H9 (cell line): Measurements from ENCODE around the gene HDAC5. TPM values are rescaled to one million over a fixed set of nuclear protein-coding genes. Genes with fewer than 3 reads are reported as not detected.
A peak's percentile ranks its signal among the peaks of the same experiment; 100 is the strongest.

ENCODE experiments used
- DNase-seq: peaks from one replicate; pipeline ENCODE4 v3.0.0-alpha.2; 2017
- H2AFZ ChIP-seq: one replicate; pipeline ENCODE4 v1.6.1; 2013; ENCODE audit warnings: mild to moderate bottlenecking, low read length, control low read depth, moderate library complexity
- H2AK5ac ChIP-seq: 2 replicates; pipeline ENCODE4 v1.6.1; 2013; ENCODE audit warnings: low read length, control low read depth, mixed read lengths; ENCODE audit not compliant: insufficient read length
- H2BK120ac ChIP-seq: one replicate; pipeline ENCODE4 v1.6.1; 2013; ENCODE audit warnings: low read depth, mild to moderate bottlenecking, low read length, control low read depth, inconsistent platforms; ENCODE audit not compliant: poor library complexity, severe bottlenecking
- H2BK12ac ChIP-seq: 2 replicates; pipeline ENCODE4 v1.6.1; 2013; ENCODE audit warnings: low read length, control low read depth, mixed read lengths, low read depth; ENCODE audit not compliant: insufficient read length
- H2BK15ac ChIP-seq: 2 replicates; pipeline ENCODE4 v1.6.1; 2013; ENCODE audit warnings: low read depth, low read length, control low read depth
- H2BK20ac ChIP-seq: one replicate; pipeline ENCODE4 v1.6.1; 2013; ENCODE audit warnings: low read depth, mild to moderate bottlenecking, low read length, control low read depth, inconsistent platforms; ENCODE audit not compliant: poor library complexity, severe bottlenecking
- H2BK5ac ChIP-seq: 2 replicates; pipeline ENCODE4 v1.6.1; 2013; ENCODE audit warnings: low read length, control low read depth, mixed read lengths; ENCODE audit not compliant: insufficient read length
- H3K14ac ChIP-seq: 2 replicates; pipeline ENCODE4 v1.6.1; 2013; ENCODE audit warnings: low read length, control low read depth; ENCODE audit not compliant: insufficient read depth
- H3K18ac ChIP-seq: 2 replicates; pipeline ENCODE4 v1.6.1; 2013; ENCODE audit warnings: low read depth, mild to moderate bottlenecking, mixed read lengths, low read length, control low read depth; ENCODE audit not compliant: insufficient read length
- H3K23ac ChIP-seq: 2 replicates; pipeline ENCODE4 v1.6.1; 2013; ENCODE audit warnings: low read length, control low read depth, mixed read lengths, low read depth; ENCODE audit not compliant: insufficient read length
- H3K23me2 ChIP-seq: 2 replicates; pipeline ENCODE4 v1.6.1; 2013; ENCODE audit warnings: low read depth, mild to moderate bottlenecking, mixed read lengths, low read length, control low read depth; ENCODE audit not compliant: insufficient read length, poor library complexity, severe bottlenecking
- H3K27ac ChIP-seq: 2 replicates; pipeline ENCODE4 v1.5.1; 2013; ENCODE audit warnings: low read length, control low read depth, mixed read lengths, low read depth; ENCODE audit not compliant: insufficient read length
- H3K27me3 ChIP-seq: 2 replicates; pipeline ENCODE4 v1.6.1; 2013; ENCODE audit warnings: low read length, control low read depth, inconsistent platforms; ENCODE audit not compliant: insufficient read depth
- H3K4ac ChIP-seq: 2 replicates; pipeline ENCODE4 v1.6.1; 2013; ENCODE audit warnings: low read depth, mild to moderate bottlenecking, control low read depth, inconsistent platforms, low read length, moderate library complexity
- H3K4me1 ChIP-seq: 2 replicates; pipeline ENCODE4 v1.6.1; 2013; ENCODE audit warnings: low read length, control low read depth, inconsistent platforms; ENCODE audit not compliant: insufficient read depth
- H3K4me2 ChIP-seq: 2 replicates; pipeline ENCODE4 v1.6.1; 2013; ENCODE audit warnings: low read length, control low read depth, mixed read lengths; ENCODE audit not compliant: insufficient read length, insufficient read depth
- H3K56ac ChIP-seq: 2 replicates; pipeline ENCODE4 v1.6.1; 2013; ENCODE audit warnings: low read depth, mild to moderate bottlenecking, mixed read lengths, low read length, control low read depth; ENCODE audit not compliant: insufficient read length
- H3K79me1 ChIP-seq: 2 replicates; pipeline ENCODE4 v1.6.1; 2013; ENCODE audit warnings: low read depth, mild to moderate bottlenecking, moderate library complexity, low read length, control low read depth, inconsistent platforms; ENCODE audit not compliant: insufficient read depth, poor library complexity, severe bottlenecking
- H3K79me2 ChIP-seq: 2 replicates; pipeline ENCODE4 v1.6.1; 2013; ENCODE audit warnings: low read length, control low read depth, inconsistent platforms; ENCODE audit not compliant: insufficient read depth
- H3K9ac ChIP-seq: 2 replicates; pipeline ENCODE4 v1.6.1; 2013; ENCODE audit warnings: low read length, control low read depth, mixed read lengths; ENCODE audit not compliant: insufficient read length; ENCODE audit errors: extremely low read depth
- H3K9me3 ChIP-seq: one replicate; pipeline ENCODE4 v1.6.1; 2013; ENCODE audit warnings: low read depth, low read length, inconsistent platforms; ENCODE audit not compliant: control insufficient read depth
- H3T11ph ChIP-seq: one replicate; pipeline ENCODE4 v1.6.1; 2013; ENCODE audit warnings: mild to moderate bottlenecking, low read length, control low read depth, inconsistent platforms
- H4K20me1 ChIP-seq: one replicate; pipeline ENCODE4 v1.6.1; 2013; ENCODE audit not compliant: control insufficient read depth, insufficient read length, insufficient read depth
- H4K5ac ChIP-seq: 2 replicates; pipeline ENCODE4 v1.6.1; 2013; ENCODE audit warnings: low read depth, mild to moderate bottlenecking, mixed read lengths, low read length, control low read depth; ENCODE audit not compliant: insufficient read length
- H4K8ac ChIP-seq: replicated peaks from 2 replicates; pipeline ENCODE4 v1.6.1; 2013; ENCODE audit warnings: low read length, control low read depth, mixed read lengths, low read depth; ENCODE audit not compliant: insufficient read length
- H4K91ac ChIP-seq: 2 replicates; pipeline ENCODE4 v1.6.1; 2013; ENCODE audit warnings: low read depth, mild to moderate bottlenecking, moderate library complexity, mixed read lengths, low read length, control low read depth; ENCODE audit not compliant: insufficient read length
- H3K27ac Mint-ChIP-seq, 3 experiments: 2 replicates in 2 of 3; 3 replicates in 1 of 3; pipeline ENCODE4 v1.8.0; 2020 to 2021; ENCODE audit warnings: mixed read lengths in 3 of 3, mild to moderate bottlenecking in 1 of 3, moderate library complexity in 1 of 3
- H3K27me3 Mint-ChIP-seq: 2 replicates; pipeline ENCODE4 v1.8.0; 2021; ENCODE audit warnings: low read depth, mild to moderate bottlenecking, moderate library complexity, mixed read lengths
- H3K36me3 Mint-ChIP-seq, 3 experiments: 2 replicates in 2 of 3; 3 replicates in 1 of 3; pipeline ENCODE4 v1.8.0; 2020 to 2021; ENCODE audit warnings: low read depth in 3 of 3, mixed read lengths in 3 of 3; ENCODE audit not compliant: insufficient read depth in 1 of 3
- H3K4me1 Mint-ChIP-seq, 2 experiments: 2 replicates each; pipeline ENCODE4 v1.8.0; 2020; ENCODE audit warnings: mixed read lengths in 2 of 2
- H3K4me3 Mint-ChIP-seq, 2 experiments: 2 replicates in 1 of 2; 3 replicates in 1 of 2; pipeline ENCODE4 v1.8.0; 2020 to 2021; ENCODE audit warnings: mild to moderate bottlenecking in 2 of 2, mixed read lengths in 2 of 2, moderate library complexity in 1 of 2
- H3K9me3 Mint-ChIP-seq, 2 experiments: 2 replicates in 1 of 2; 3 replicates in 1 of 2; pipeline ENCODE4 v1.8.0; 2020; ENCODE audit warnings: mild to moderate bottlenecking in 2 of 2, mixed read lengths in 2 of 2, moderate library complexity in 1 of 2
- WGBS: extraction: QIAGEN DNeasy Blood & Tissue Kit; methylation state at CpG from one replicate; pipeline ENCODE4 v1.1.7; 2013; ENCODE audit warnings: missing lambda C conversion rate, low lambda C conversion rate, mixed read lengths; ENCODE audit not compliant: insufficient read length; ENCODE audit errors: extremely low coverage; 5-methylcytosine and 5-hydroxymethylcytosine counted together
- total RNA-seq: library from RNA; stranded (reverse); gene quantifications from 2 replicates; pipeline ENCODE4 v1.2.1, GENCODE V29; 2021
- TF ChIP-seq, protein P1 (sequence below): fragments of 200-600 bp; sonication (generic); conservative IDR thresholded peaks from 3 replicates; pipeline ENCODE4 v1.8.0; 2021; ENCODE audit warnings: antibody characterized with exemption, mild to moderate bottlenecking

HDAC5 gene
- total RNA-seq, 1 experiment from 2014 or later = 39.5 TPM

DNA sequence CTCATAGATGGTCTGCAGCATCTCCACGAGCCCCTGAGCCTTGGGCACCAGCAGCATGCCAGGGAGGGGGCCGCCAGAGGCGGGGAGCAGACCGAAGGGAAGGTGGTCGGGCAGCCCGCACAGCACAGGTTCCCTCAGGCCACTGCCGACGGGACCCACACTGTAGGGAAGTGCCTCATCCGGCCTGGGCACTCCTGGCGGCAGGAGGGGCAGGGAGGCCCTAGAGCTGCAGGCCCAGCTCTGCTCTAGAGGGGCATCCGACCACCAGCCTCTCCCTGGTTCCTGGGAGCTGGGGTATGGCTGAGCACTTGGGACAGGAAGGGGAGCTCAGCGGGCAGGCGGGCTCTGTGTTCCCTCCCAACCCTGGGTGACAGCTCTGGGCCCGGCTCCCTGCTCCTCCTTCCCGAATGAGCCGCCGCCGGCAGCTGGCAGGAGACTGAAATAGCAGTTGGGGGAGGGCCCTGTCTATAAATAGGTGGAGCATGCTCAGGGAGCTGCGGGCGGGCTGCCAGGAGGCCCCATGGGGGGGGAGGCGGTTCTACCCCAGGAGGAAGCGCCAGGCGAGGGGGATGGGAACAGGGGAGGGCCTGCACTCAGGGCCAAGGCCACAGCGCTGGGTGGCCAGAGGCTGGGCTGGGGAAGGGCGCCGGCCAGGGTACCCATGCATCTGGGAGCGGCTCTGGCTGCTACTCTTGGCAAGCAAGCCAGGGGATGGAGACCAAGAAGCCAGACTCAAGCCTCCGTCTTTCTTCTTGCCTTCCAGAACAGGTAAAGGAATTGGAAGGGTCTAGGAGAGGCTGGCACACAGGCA lies 12.4 kb downstream of the HDAC5 start:
- Histone ChIP-seq H3K4ac (no peak overlapping the region), H3T11ph (no peak overlapping the region), H2AK5ac (no peak overlapping the region), H3K9me3 (no peaks in the 10 kb centered on the region), H3K23ac (no peak overlapping the region), H3K27me3 (no peaks in the 10 kb centered on the region), H3K79me2 (no peaks in the 10 kb centered on the region), H3K23me2 (no peaks in the 10 kb centered on the region), H2BK120ac (no peak overlapping the region), H3K4me1 (peaks cover 5% of the 10 kb centered on the region; the same call in 1 of the 2 replicates), H4K20me1 (no peaks in the 10 kb centered on the region), H3K27ac (no peak overlapping the region), H2BK12ac (no peak overlapping the region), H2BK5ac (no peak overlapping the region), H4K8ac (no peak overlapping the region), H4K5ac (no peak overlapping the region), H3K14ac (no peak overlapping the region), H2BK20ac (no peak overlapping the region), H3K18ac (no peak overlapping the region), H3K9ac (no peak overlapping the region), H3K79me1 (no peaks in the 10 kb centered on the region), H4K91ac (no peak overlapping the region), H2BK15ac (no peak overlapping the region; the same call in 1 of the 2 replicates), H3K4me2 (peak overlapping the region; percentile 28), H2AFZ (no peak overlapping the region), H3K56ac (no peak overlapping the region)
- Mint-ChIP-seq H3K9me3 (no peaks in the 10 kb centered on the region), H3K4me1 (peaks cover 23 to 39% of the 10 kb centered on the region in 2 experiments), H3K4me3 (peak overlapping the region; percentile 40 to 43; a peak in 3 of 5 replicates), H3K36me3 (peaks cover 5 to 20% (median 6%) of the 10 kb centered on the region in 3 experiments; a peak in 4 of 7 replicates), H3K27ac (no peak overlapping the region), H3K27me3 (no peaks in the 10 kb centered on the region; the same call in 1 of the 2 replicates)
- WGBS = no CpG with 5 or more reads among the region's 28 CpGs
- peak; percentile 96 for DNase-seq
- TF ChIP-seq, protein P1, sequence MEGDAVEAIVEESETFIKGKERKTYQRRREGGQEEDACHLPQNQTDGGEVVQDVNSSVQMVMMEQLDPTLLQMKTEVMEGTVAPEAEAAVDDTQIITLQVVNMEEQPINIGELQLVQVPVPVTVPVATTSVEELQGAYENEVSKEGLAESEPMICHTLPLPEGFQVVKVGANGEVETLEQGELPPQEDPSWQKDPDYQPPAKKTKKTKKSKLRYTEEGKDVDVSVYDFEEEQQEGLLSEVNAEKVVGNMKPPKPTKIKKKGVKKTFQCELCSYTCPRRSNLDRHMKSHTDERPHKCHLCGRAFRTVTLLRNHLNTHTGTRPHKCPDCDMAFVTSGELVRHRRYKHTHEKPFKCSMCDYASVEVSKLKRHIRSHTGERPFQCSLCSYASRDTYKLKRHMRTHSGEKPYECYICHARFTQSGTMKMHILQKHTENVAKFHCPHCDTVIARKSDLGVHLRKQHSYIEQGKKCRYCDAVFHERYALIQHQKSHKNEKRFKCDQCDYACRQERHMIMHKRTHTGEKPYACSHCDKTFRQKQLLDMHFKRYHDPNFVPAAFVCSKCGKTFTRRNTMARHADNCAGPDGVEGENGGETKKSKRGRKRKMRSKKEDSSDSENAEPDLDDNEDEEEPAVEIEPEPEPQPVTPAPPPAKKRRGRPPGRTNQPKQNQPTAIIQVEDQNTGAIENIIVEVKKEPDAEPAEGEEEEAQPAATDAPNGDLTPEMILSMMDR = 0 out of 3 replicates have a peak, but pooled peaks have one; percentile 9
